GM18870 (cell line): ENCODE measurements around the gene TDRKH.

ENCODE experiments used
- ATAC-seq: cut with Tn5 transposase; IDR thresholded peaks from one replicate; pipeline ENCODE4 v1.9.1; 2021; ENCODE audit warnings: moderate library complexity; ENCODE audit not compliant: unreplicated experiment

The TDRKH gene

GRCh38 chr1:151790071-151790939 lies at the start of gene TDRKH:
TSS of gene TDRKH (minus strand) at chr1:151790500. CDS start at chr1:151783022, 7,478 bp downstream.
- ATAC-seq = peak; percentile 96

DNA sequence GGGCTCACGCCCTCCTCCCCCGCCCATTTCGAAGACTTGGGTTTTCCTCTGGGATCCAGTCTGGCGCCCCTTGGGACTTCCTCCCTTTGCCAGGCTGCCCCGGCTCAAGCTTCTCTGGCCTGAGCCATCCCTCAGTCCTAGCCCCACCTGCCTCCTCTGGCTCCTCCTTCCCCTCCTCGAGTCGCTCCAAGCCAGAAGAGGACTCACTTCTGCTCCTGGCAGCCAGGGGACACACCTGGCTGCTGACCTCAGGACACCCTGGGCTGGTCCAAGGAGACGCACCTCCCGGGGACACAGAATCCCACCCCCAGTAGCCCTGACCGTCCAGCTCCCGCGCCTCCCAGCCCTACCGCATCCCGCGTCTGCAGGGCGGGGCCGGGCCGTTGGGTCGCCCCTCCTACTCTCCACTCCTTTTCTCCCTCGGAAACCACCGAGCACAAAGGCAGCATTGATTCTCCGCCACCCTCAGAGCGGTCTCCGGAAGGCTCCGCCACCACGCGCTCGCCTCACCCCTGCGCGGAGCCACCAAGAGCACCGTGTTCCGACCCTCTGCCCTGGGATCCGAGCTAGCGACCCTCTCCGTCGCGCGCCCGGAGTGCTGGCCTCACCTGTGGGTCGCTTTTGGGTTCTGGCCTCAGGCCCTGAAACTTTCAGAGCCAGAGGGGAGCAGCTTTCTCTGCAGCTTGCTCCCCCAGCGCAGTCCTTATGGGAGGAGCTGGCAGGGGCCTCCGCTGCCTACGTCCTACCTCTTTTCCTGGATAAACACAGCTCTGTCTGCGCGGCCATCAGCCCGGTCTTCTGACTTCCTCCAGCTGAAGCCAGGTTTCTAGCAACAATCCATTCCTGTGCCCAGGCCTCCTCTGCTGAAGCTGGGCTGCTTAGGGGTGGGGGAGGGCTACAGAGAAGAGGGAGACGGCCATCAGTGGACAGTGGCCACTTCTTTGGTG lies 49.4 kb upstream of the TDRKH start, which contains the start of gene C2CD4D:
Gene C2CD4D, minus strand, starts transcription at position 364 of the 947 bp plus-strand sequence. CDS start 831 bp downstream, outside the sequence.
- no peak for ATAC-seq

GRCh38 chr1:151839082-151839412 lies 48.7 kb upstream of the TDRKH start:
- ATAC-seq = no peak

DNA sequence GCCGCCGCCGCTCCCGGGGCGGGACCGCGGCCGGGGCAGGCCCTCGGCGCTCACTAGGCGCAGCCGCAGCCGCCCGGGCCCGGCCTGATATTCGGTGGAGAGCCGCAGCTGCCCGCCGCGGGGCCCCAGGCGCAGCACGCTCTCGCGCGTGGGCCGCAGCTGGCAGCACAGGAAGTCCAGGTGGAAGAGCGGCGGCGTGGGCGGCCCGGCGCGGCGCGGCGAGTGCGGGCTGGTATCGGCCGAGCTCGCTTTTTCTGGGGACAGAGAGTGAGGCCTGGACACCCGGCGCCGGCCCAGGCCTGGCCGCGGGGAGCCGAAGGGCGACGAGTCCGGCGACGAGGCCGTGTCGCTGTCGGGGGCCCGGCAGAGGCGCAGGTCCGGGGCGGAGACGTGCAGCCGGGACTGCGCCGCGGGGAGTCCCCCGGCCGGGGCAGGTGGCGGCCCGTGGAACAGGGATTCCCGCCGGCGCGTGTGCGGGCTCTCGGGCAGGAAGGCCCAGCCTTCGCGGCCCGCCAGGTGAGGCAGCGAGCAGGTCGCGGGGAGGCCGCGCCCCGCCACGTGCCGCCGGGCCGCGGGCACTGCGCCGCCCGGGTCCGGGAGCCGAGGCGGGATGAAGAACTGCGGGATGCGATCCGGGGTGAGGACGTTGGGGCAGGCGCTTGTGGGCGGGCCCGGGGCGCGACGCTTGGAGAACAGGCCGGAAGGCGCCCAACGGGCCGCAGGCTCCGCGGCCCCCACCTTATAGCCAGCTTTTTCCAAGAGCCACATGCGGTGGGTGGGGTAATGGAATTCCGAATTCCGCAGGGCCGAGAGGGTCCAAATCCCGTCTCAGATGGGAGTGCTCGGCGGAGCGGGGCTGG lies 48.2 kb upstream of the TDRKH start:
- ATAC-seq = no peak

DNA sequence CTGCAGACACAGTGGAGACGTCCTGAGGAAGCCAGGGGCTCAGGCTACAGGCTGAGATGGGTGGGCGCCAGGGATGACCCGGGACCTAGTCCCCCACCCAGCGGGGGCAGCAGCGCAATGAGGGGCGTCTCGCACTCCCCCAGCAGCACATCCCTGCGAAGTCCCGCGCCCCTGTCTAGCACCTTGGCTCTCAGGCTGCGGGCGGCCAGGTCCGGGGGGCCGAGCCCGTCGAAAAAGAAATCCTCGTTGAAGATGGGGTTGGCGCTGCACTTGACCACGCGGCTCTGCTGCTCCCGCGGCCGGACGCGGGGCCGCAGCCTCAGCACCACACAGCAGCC lies 47.6 kb upstream of the TDRKH start:
- ATAC-seq = no peak

DNA sequence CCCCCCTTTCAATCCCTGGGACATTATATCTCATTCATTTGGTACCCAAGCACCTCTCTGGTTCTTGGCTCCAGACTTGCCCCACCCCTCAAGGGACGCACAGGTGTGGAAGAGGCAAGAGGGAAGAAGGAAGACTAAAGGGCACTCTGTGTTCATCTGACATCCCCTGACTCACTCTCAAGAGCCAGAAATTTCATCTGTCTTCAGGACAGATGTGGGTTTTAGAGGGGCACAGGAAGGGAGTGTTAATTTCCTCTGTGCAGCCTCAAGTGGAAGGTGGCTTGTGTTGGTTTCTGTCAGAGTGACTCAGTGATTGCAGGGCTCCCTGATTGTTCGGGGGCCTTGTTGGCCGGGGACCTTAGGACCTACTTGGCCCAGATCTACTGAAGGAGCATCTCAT lies 46.9 kb upstream of the TDRKH start:
- no peak for ATAC-seq

GRCh38 chr1:151835596-151835995 lies 45.3 kb upstream of the TDRKH start:
- no peak for ATAC-seq

GRCh38 chr1:151834239-151834638 lies 43.9 kb upstream of the TDRKH start:
- ATAC-seq = no peak

DNA sequence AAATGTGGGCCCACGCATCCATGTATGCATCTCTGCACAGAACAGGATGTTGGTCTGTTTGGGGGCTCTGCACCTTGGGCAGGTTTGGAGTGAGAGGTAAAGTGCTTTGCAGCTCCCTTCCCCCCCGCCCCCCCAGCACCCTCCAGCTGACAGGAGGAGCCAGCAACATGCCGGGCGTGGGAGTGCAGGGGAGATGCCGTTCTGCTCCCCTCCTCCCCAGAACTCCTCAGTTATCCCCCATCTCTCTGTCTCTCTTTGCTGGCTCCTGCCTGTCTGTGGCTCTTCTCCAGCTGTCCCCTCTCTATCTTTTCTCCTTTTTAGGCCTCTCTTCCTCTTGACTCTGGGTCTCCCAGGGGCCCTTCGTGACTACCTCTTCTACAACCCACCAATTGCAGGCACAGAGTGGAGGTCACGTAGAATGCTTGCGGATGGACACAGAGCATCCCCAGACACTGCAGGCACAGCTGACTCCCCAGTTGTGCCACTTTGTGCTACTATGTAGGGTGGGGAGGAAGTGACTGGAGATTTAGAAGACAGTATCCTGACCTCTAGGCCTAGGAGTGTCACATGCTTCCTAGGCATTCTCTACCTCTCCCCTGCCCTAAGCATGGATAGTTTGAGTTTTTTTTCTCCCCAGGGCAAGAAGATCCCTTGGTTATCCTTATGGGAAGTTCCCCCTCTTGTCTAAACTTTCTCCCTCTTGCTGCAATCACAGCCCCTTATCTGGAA lies 43.0 kb upstream of the TDRKH start:
- ATAC-seq = no peak

- no peak for ATAC-seq
Observed at GRCh38 chr1:151832318-151832980, 42.1 kb upstream of the TDRKH start.

DNA sequence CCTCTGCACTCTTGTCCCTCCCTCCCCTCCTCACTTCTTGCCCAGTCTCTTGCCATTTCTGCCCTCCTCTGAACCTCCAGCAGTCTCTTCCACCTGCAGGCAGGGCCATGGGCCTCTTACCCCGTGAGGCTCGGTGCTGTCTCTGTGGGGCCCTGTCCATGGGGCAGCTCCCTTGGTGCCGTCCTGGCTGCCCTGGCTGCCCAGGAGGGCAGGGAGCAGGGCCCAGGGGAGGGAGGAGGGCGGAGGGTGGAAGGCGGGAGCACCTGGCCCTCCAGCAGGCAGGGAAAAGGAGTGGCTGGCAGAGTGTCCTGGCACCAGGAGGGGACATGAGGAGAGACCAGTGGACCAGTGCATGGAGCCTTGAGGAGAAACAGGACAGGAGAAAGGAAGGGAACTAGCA lies 41.3 kb upstream of the TDRKH start, which contains the start of gene RORC:
Gene RORC, minus strand, starts transcription at position 198 of the 400 bp plus-strand sequence. Its CDS starts 38 bp downstream, at position 160.
- ATAC-seq = no peak

GRCh38 chr1:151831256-151831591 lies 40.9 kb upstream of the TDRKH start:
- no peak for ATAC-seq

DNA sequence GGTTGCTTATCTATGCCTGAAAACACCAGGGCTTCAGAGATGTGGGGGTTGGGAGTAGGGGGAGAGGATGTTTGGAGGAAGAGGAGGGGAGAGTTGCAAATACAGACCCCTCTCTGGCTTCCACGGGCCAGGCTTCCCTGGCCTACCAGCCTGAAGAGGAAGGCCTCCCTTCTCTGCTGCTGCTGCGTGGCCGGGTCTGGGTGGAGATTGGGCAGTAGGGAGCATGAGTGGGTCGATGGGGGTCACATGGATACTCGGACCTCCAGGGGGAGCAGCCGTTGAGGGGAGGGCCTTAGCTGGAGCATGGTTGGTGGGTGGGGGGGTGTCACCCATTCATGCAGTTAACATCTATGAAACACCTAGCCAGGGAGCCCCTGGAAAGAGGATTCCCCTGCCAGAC lies 39.8 kb upstream of the TDRKH start:
- ATAC-seq = no peak

DNA sequence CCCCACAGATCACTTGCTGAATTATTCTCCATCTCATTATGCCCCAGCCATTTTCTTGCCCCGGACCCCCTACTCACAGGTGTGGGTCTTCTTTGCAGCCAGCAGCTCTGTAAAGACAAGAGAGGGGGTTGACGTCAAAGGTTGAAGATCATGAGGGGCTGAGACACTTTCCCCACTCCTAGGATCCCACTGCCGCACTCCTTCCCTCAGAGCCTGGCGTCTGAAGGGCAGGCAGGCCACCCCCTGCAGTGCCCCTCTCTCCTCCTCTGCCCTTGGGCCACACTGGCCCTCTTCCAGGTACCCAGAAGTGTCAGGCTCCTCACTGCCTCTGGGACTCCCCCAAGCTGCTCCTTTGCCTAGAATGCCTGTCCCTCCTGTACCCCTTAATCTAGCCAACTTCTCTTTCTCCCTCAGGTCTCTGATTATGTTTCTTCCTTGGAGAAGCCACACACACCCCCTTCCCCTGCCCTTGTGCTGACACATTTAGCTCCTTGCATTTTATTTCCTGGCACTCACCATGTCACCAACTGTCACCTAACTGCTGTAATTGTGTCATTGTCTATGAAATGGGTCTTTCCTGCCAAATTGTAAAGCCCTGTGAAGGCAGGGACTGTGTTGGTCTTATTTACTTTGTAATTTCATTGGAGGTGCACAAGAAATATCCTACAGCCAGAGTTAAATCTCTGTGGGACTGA lies 39.2 kb upstream of the TDRKH start:
- no peak for ATAC-seq

GRCh38 chr1:151828921-151829320 lies 38.6 kb upstream of the TDRKH start:
- no peak for ATAC-seq

GRCh38 chr1:151827853-151828252 lies 37.6 kb upstream of the TDRKH start:
- no peak for ATAC-seq

- no peak for ATAC-seq
Observed at GRCh38 chr1:151825751-151826660, 35.7 kb upstream of the TDRKH start.

DNA sequence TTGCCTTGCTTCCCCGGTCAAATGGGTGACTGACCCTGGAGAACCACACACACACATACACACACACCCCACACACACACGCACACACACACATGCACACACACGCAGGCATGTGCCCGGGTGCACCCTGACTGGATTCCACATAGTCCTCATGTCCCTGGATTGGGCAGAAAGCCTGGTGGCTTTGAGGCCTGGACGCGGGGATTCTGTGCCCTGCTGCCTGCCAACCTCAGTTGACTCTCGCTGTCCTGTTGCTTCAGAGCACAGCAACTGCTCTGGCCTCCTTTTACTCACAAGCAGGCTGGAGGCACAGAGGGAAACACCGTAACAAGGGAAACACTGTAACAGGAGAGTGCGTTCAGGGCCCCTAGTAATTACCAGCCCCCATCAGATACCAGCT lies 34.9 kb upstream of the TDRKH start:
- no peak for ATAC-seq
